PC-3 (cell line): ENCODE results near the gene HOPX. TPM values are rescaled to one million over a fixed set of nuclear protein-coding genes. Genes with fewer than 3 reads are reported as not detected.

Experiments
- ATAC-seq: fragments of 200-7000 bp; cut with Tn5 transposase; 2 replicates; pipeline ENCODE4 v1.9.1; 2020; ENCODE audit warnings: mild to moderate bottlenecking, moderate library complexity
- BruUV-seq: library from RNA; stranded (reverse); fragments of 400-500 nt; replicated peaks from 2 replicates; lab custom pipeline; 2021; lab: Mats Ljungman, UMichigan
- CTCF ChIA-PET: fragments of 300-600 bp; sonication (Branson Sonifier 250); formaldehyde crosslinking; loops from one replicate; lab custom pipeline; 2022; ENCODE audit warnings: antibody characterized with exemption; lab: Charles Lee
- POLR2A ChIA-PET: fragments of 300-600 bp; sonication (Branson Sonifier 250); formaldehyde crosslinking; loops from one replicate; lab custom pipeline; 2022; ENCODE audit warnings: antibody characterized with exemption; ENCODE audit not compliant: unreplicated experiment; lab: Charles Lee
- DNase-seq: peaks from one replicate; pipeline ENCODE4 v3.0.0-alpha.2; 2015
- H2AFZ ChIP-seq: fragments of 300-600 bp; sonication (generic); 2 replicates; pipeline ENCODE4 v1.6.0; 2016; ENCODE audit warnings: antibody characterized with exemption, low read length
- H3F3A ChIP-seq: fragments of 300-600 bp; sonication (generic); one replicate; pipeline ENCODE4 v1.6.0; 2017; ENCODE audit warnings: antibody characterized with exemption, low read length, control low read depth, mild to moderate bottlenecking; ENCODE audit not compliant: unreplicated experiment
- H3K27ac ChIP-seq: fragments of 300-600 bp; sonication (generic); 2 replicates; pipeline ENCODE4 v1.5.1; 2016; ENCODE audit warnings: mild to moderate bottlenecking, low read length
- H3K27me3 ChIP-seq: fragments of 300-600 bp; sonication (generic); 2 replicates; pipeline ENCODE4 v1.6.1; 2016; ENCODE audit warnings: low read length, mixed read lengths
- H3K36me3 ChIP-seq: fragments of 300-600 bp; sonication (generic); 2 replicates; pipeline ENCODE4 v1.6.1; 2016; ENCODE audit warnings: low read depth, mixed run types, low read length, mixed read lengths
- H3K4me1 ChIP-seq: fragments of 300-600 bp; sonication (generic); 2 replicates; pipeline ENCODE4 v1.5.1; 2016; ENCODE audit warnings: low read length; ENCODE audit not compliant: insufficient read depth
- H3K4me2 ChIP-seq: fragments of 300-600 bp; sonication (generic); 2 replicates; pipeline ENCODE4 v1.6.0; 2016; ENCODE audit warnings: low read length
- H3K4me3 ChIP-seq: fragments of 300-600 bp; sonication (generic); 2 replicates; pipeline ENCODE4 v1.5.1; 2016; ENCODE audit warnings: mild to moderate bottlenecking, low read length, mixed read lengths
- H3K79me2 ChIP-seq: fragments of 300-600 bp; sonication (generic); 2 replicates; pipeline ENCODE4 v1.6.1; 2017; ENCODE audit warnings: low read length, mixed read lengths
- H3K9ac ChIP-seq: fragments of 300-600 bp; sonication (generic); 2 replicates; pipeline ENCODE4 v1.6.0; 2016; ENCODE audit warnings: mild to moderate bottlenecking, low read length
- H3K9me2 ChIP-seq: fragments of 300-600 bp; sonication (generic); replicated peaks from 2 replicates; pipeline ENCODE4 v1.6.1; 2016; ENCODE audit warnings: mixed run types, low read length, mixed read lengths
- H3K9me3 ChIP-seq: fragments of 300-600 bp; sonication (generic); 2 replicates; pipeline ENCODE4 v1.6.1; 2016; ENCODE audit warnings: low read length, mixed read lengths
- H4K20me1 ChIP-seq: fragments of 300-600 bp; sonication (generic); 2 replicates; pipeline ENCODE4 v1.6.1; 2016; ENCODE audit warnings: low read length, mixed read lengths
- EZH2 ChIP-seq: fragments of 300-600 bp; sonication (generic); IDR thresholded peaks from one replicate; pipeline ENCODE4 v1.6.1; 2017; ENCODE audit warnings: antibody characterized with exemption, mild to moderate bottlenecking, low read length; ENCODE audit not compliant: unreplicated experiment
- EZH2phosphoT487 ChIP-seq: fragments of 300-600 bp; sonication (generic); IDR thresholded peaks from 2 replicates; pipeline ENCODE4 v1.6.1; 2018; ENCODE audit warnings: mild to moderate bottlenecking, antibody characterized with exemption, low read length, borderline replicate concordance
- intact Hi-C: fragments of 100-400 bp; cut with micrococcal nuclease; formaldehyde crosslinking; loops from 2 replicates; pipeline ENCODE4 v1.9.0; 2023
- total RNA-seq: library from RNA; depleted of rRNA; stranded (reverse); fragments of >200 nt; gene quantifications from 2 replicates; pipeline ENCODE4 v1.2.3, GENCODE V29; 2014
- TF ChIP-seq, protein P1 (sequence below): fragments of 300-600 bp; sonication (generic); conservative IDR thresholded peaks from 2 replicates; pipeline ENCODE4 v1.5.1; 2017; ENCODE audit warnings: antibody characterized with exemption, low read depth, mild to moderate bottlenecking, low read length

HOPX gene
- total RNA-seq, 1 experiment from 2014 or later, result 0.87 TPM

GRCh38 chr4:56649445-56650261, 31.4 kb downstream of the HOPX start:
- Histone ChIP-seq H3K4me3 (no peak overlapping the region), H3K9ac (no peak overlapping the region), H3K9me3 (no peaks in the 10 kb centered on the region), H3K27me3 (no peaks in the 10 kb centered on the region), H3K4me2 (no peak overlapping the region), H3K27ac (no peak overlapping the region), H2AFZ (no peak overlapping the region), H4K20me1 (no peaks in the 10 kb centered on the region), H3K9me2 (no peaks in the 10 kb centered on the region), H3K4me1 (peaks cover 14% of the 10 kb centered on the region), H3K79me2 (no peaks in the 10 kb centered on the region), H3K36me3 (no peaks in the 10 kb centered on the region), H3F3A (no peaks in the 10 kb centered on the region)
- POLR2A ChIA-PET, result no interaction called here
- BruUV-seq, result no TSS peak
- intact Hi-C loops, result no loop called here
- CTCF ChIA-PET, result no interaction called here
- DNase-seq (no peak), ATAC-seq (no peak)
- TF ChIP-seq EZH2 (no peak), EZH2phosphoT487 (no peak)
- TF ChIP-seq, protein P1, sequence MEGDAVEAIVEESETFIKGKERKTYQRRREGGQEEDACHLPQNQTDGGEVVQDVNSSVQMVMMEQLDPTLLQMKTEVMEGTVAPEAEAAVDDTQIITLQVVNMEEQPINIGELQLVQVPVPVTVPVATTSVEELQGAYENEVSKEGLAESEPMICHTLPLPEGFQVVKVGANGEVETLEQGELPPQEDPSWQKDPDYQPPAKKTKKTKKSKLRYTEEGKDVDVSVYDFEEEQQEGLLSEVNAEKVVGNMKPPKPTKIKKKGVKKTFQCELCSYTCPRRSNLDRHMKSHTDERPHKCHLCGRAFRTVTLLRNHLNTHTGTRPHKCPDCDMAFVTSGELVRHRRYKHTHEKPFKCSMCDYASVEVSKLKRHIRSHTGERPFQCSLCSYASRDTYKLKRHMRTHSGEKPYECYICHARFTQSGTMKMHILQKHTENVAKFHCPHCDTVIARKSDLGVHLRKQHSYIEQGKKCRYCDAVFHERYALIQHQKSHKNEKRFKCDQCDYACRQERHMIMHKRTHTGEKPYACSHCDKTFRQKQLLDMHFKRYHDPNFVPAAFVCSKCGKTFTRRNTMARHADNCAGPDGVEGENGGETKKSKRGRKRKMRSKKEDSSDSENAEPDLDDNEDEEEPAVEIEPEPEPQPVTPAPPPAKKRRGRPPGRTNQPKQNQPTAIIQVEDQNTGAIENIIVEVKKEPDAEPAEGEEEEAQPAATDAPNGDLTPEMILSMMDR, result no peak

DNA sequence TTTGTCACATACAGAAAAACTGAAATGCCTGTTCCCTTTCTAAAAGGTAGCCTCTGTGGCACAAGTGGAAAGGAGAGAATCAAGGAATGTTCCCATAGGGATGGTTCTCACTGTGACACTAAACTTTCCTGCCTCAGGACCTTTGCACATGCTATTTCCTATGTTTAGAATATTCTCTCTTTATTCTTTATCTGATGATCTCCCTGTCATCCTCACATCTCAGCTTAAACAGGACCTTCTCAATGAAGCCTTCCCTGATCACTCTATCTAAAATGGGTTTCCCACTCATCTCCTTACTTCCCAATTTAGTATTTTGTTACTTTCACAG, 32.3 kb downstream of the HOPX start:
- Histone ChIP-seq H3K36me3 (no peaks in the 10 kb centered on the region), H3K9me3 (no peaks in the 10 kb centered on the region), H3K9ac (no peak overlapping the region), H3K4me2 (no peak overlapping the region), H4K20me1 (no peaks in the 10 kb centered on the region), H2AFZ (no peak overlapping the region), H3F3A (no peaks in the 10 kb centered on the region), H3K9me2 (no peaks in the 10 kb centered on the region), H3K27ac (no peak overlapping the region), H3K79me2 (no peaks in the 10 kb centered on the region), H3K27me3 (no peaks in the 10 kb centered on the region), H3K4me1 (peaks cover 7% of the 10 kb centered on the region), H3K4me3 (no peak overlapping the region)
- ATAC-seq (no peak), DNase-seq (no peak)
- intact Hi-C loops, result no loop called here
- POLR2A ChIA-PET, result no interaction called here
- TF ChIP-seq, protein P1, result no peak
- TF ChIP-seq EZH2phosphoT487 (no peak), EZH2 (no peak)
- no TSS peak for BruUV-seq
- CTCF ChIA-PET, result no interaction called here
